SK-N-SH treated with all-trans-retinoic acid at 6 μM for 48 hours (cell line): ENCODE results near the gene ZNF385B.

ENCODE experiments used
- ATAC-seq: fragments of 200-7000 bp; cut with Tn5 transposase; 3 replicates; pipeline ENCODE4 v1.9.1; 2020; ENCODE audit warnings: mild to moderate bottlenecking, moderate library complexity
- BACH2 ChIP-seq: fragments of 250-450 bp; sonication (Bioruptor Pico); IDR thresholded peaks from 2 replicates; pipeline ENCODE4 v1.9.0; 2021; ENCODE audit warnings: mild to moderate bottlenecking, borderline replicate concordance
- CREB5 ChIP-seq: fragments of 250-450 bp; sonication (Bioruptor Pico); IDR thresholded peaks from 2 replicates; pipeline ENCODE4 v1.5.1; 2020; ENCODE audit warnings: low read depth, mild to moderate bottlenecking, moderate library complexity
- CSDC2 ChIP-seq: fragments of 250-450 bp; sonication (Bioruptor Pico); IDR thresholded peaks from 2 replicates; pipeline ENCODE4 v1.5.0; 2020; ENCODE audit warnings: mild to moderate bottlenecking, moderate library complexity
- CSRNP3 ChIP-seq: fragments of 250-450 bp; sonication (Bioruptor Pico); IDR thresholded peaks from 2 replicates; pipeline ENCODE4 v1.5.1; 2021; ENCODE audit warnings: mild to moderate bottlenecking, moderate library complexity
- ESRRG ChIP-seq: fragments of 250-450 bp; sonication (Bioruptor Pico); IDR thresholded peaks from 2 replicates; pipeline ENCODE4 v1.6.1; 2021; ENCODE audit warnings: mild to moderate bottlenecking
- GLIS3 ChIP-seq: fragments of 250-450 bp; sonication (Bioruptor Pico); IDR thresholded peaks from 2 replicates; pipeline ENCODE4 v1.5.0; 2020; ENCODE audit warnings: mild to moderate bottlenecking, moderate library complexity
- ISL1 ChIP-seq: fragments of 250-450 bp; sonication (Bioruptor Pico); IDR thresholded peaks from 2 replicates; pipeline ENCODE4 v2.1.2; 2022; ENCODE audit warnings: mild to moderate bottlenecking, moderate library complexity
- PATZ1 ChIP-seq: fragments of 250-450 bp; sonication (Bioruptor Pico); IDR thresholded peaks from 2 replicates; pipeline ENCODE4 v1.8.0; 2020; ENCODE audit warnings: mild to moderate bottlenecking, moderate library complexity, borderline replicate concordance
- POU6F1 ChIP-seq: fragments of 250-450 bp; sonication (Bioruptor Pico); IDR thresholded peaks from 2 replicates; pipeline ENCODE4 v1.8.0; 2021; ENCODE audit warnings: low read depth, mild to moderate bottlenecking, moderate library complexity, borderline replicate concordance
- PPARA ChIP-seq: fragments of 250-450 bp; sonication (Bioruptor Pico); IDR thresholded peaks from 2 replicates; pipeline ENCODE4 v1.5.0; 2020; ENCODE audit warnings: mild to moderate bottlenecking, borderline replicate concordance
- SNAI2 ChIP-seq: fragments of 250-450 bp; sonication (Bioruptor Pico); IDR thresholded peaks from 2 replicates; pipeline ENCODE4 v1.5.0; 2020; ENCODE audit warnings: mild to moderate bottlenecking, moderate library complexity
- TCF4 ChIP-seq: fragments of 250-450 bp; sonication (Bioruptor Pico); IDR thresholded peaks from 2 replicates; pipeline ENCODE4 v1.8.0; 2021; ENCODE audit warnings: mild to moderate bottlenecking, moderate library complexity, borderline replicate concordance
- TOX ChIP-seq: fragments of 250-450 bp; sonication (Bioruptor Pico); IDR thresholded peaks from 2 replicates; pipeline ENCODE4 v1.8.0; 2021; ENCODE audit warnings: mild to moderate bottlenecking, moderate library complexity, borderline replicate concordance
- TSHZ2 ChIP-seq: fragments of 250-450 bp; sonication (Bioruptor Pico); IDR thresholded peaks from 2 replicates; pipeline ENCODE4 v1.5.0; 2020; ENCODE audit warnings: mild to moderate bottlenecking, moderate library complexity
- ZFP3 ChIP-seq: fragments of 250-450 bp; sonication (Bioruptor Pico); IDR thresholded peaks from 2 replicates; pipeline ENCODE4 v1.5.0; 2020; ENCODE audit warnings: mild to moderate bottlenecking, moderate library complexity
- ZFP30 ChIP-seq: fragments of 450-650 bp; formaldehyde crosslinking; IDR thresholded peaks from 2 replicates; pipeline ENCODE4 v1.5.0; 2022; ENCODE audit warnings: mild to moderate bottlenecking, moderate library complexity
- ZNF70 ChIP-seq: fragments of 450-650 bp; formaldehyde crosslinking; IDR thresholded peaks from 2 replicates; pipeline ENCODE4 v1.5.0; 2020; ENCODE audit warnings: mild to moderate bottlenecking, moderate library complexity

The ZNF385B gene

GRCh38 chr2:179861416-179862067 is at the start of gene ZNF385B:
Gene ZNF385B, minus strand, starts transcription at chr2:179861612.
- no peak for TF ChIP-seq TSHZ2 (CRISPR knock-in tag)
- no peak for TF ChIP-seq GLIS3
- no peak for TF ChIP-seq BACH2 (CRISPR knock-in tag)
- no peak for TF ChIP-seq ISL1
- no peak for TF ChIP-seq ZNF70 (CRISPR knock-in tag)
- TF ChIP-seq PATZ1 (CRISPR knock-in tag), result no peak
- no peak for TF ChIP-seq CSRNP3 (CRISPR knock-in tag)
- no peak for TF ChIP-seq CSDC2
- no peak for TF ChIP-seq ZFP3
- no peak for TF ChIP-seq ZFP30 (CRISPR knock-in tag)
- TF ChIP-seq PPARA, result no peak
- TF ChIP-seq TCF4 (CRISPR knock-in tag), result no peak
- no peak for TF ChIP-seq POU6F1 (CRISPR knock-in tag)
- no peak for TF ChIP-seq ESRRG (CRISPR knock-in tag)
- no peak for TF ChIP-seq TOX
- TF ChIP-seq CREB5, result no peak
- ATAC-seq, result peak; percentile 80

GRCh38 chr2:179910735-179911113 is 49.3 kb upstream of the ZNF385B start:
- TF ChIP-seq SNAI2 (CRISPR knock-in tag) (no peak), TCF4 (CRISPR knock-in tag) (no peak), TOX (no peak), CSRNP3 (CRISPR knock-in tag) (no peak), ZFP3 (no peak), ZFP30 (CRISPR knock-in tag) (no peak), TSHZ2 (CRISPR knock-in tag) (no peak)
- ATAC-seq, result no peak
